H1 (cell line): Measurements from ENCODE around the gene CLEC16A. TPM values are rescaled to one million over a fixed set of nuclear protein-coding genes. Genes with fewer than 3 reads are reported as not detected.
A peak's percentile ranks its signal among the peaks of the same experiment; 100 is the strongest.

Experiments
- CTCF ChIA-PET: fragments of 300-600 bp; sonication (Branson Sonifier 250); formaldehyde crosslinking; loops from one replicate; lab custom pipeline; 2021; ENCODE audit not compliant: partially characterized antibody; lab: Charles Lee
- POLR2A ChIA-PET: fragments of 300-600 bp; sonication (Branson Sonifier 250); formaldehyde crosslinking; loops from one replicate; lab custom pipeline; 2021; ENCODE audit warnings: inconsistent platforms; ENCODE audit not compliant: partially characterized antibody; lab: Charles Lee
- DNase-seq, 2 experiments: peaks; one replicate each; pipeline versions ENCODE4 v3.0.0 to v3.0.0-alpha.2; 2010 to 2022; ENCODE audit warnings: low spot score in 2 of 2, low read depth in 1 of 2, mixed read lengths in 1 of 2
- FAIRE-seq: peaks from 2 replicates; lab custom pipeline; 2011; peaks lifted over from hg19 to GRCh38; lab: Jason Lieb, UNC
- H2AFZ ChIP-seq: 2 replicates; pipeline ENCODE4 v1.8.1; 2012; ENCODE audit warnings: low read length, inconsistent platforms
- H2AK5ac ChIP-seq: 2 replicates; pipeline ENCODE4 v1.6.1; 2013; ENCODE audit warnings: low read depth, low read length
- H2BK120ac ChIP-seq: replicated peaks from 2 replicates; pipeline ENCODE3; 2013; ENCODE audit warnings: low read depth, low read length, inconsistent platforms
- H2BK12ac ChIP-seq: 2 replicates; pipeline ENCODE4 v1.6.1; 2013; ENCODE audit warnings: low read depth, low read length
- H2BK15ac ChIP-seq: 2 replicates; pipeline ENCODE4 v1.6.1; 2013; ENCODE audit warnings: low read length
- H2BK20ac ChIP-seq: 2 replicates; pipeline ENCODE4 v1.6.1; 2013; ENCODE audit warnings: low read length
- H2BK5ac ChIP-seq: 2 replicates; pipeline ENCODE4 v1.6.1; 2013; ENCODE audit warnings: low read depth, low read length
- H3K14ac ChIP-seq: 2 replicates; pipeline ENCODE4 v1.6.1; 2013; ENCODE audit warnings: inconsistent platforms; ENCODE audit not compliant: insufficient read length
- H3K18ac ChIP-seq: 2 replicates; pipeline ENCODE4 v1.6.1; 2013; ENCODE audit warnings: low read length; ENCODE audit errors: extremely low read depth
- H3K23ac ChIP-seq: 2 replicates; pipeline ENCODE4 v1.6.1; 2013; ENCODE audit warnings: inconsistent platforms; ENCODE audit not compliant: insufficient read length
- H3K23me2 ChIP-seq: 2 replicates; pipeline ENCODE4 v1.6.1; 2013; ENCODE audit warnings: low read depth, low read length
- H3K27ac ChIP-seq: 2 replicates; pipeline ENCODE4 v1.6.1; 2011; ENCODE audit warnings: low read depth, low read length, inconsistent platforms
- H3K27me3 ChIP-seq, 4 experiments: replicated peaks in 1 of 4; 1 replicate in 1 of 4; 2 replicates in 3 of 4; pipeline versions ENCODE4 v1.6.1 to v1.8.1; 2011 to 2013; ENCODE audit warnings: low read length in 3 of 4, mild to moderate bottlenecking in 3 of 4, inconsistent platforms in 2 of 4, mixed read lengths in 2 of 4, moderate library complexity in 1 of 4; ENCODE audit not compliant: control insufficient read depth in 3 of 4, insufficient read depth in 3 of 4; ENCODE audit errors: extremely low read depth in 1 of 4
- H3K36me3 ChIP-seq, 4 experiments: 2 replicates each; pipeline versions ENCODE4 v1.6.1 to v1.8.1; 2011 to 2013; ENCODE audit warnings: mild to moderate bottlenecking in 4 of 4, low read length in 3 of 4, moderate library complexity in 2 of 4, control low read depth in 1 of 4, inconsistent platforms in 1 of 4; ENCODE audit not compliant: insufficient read depth in 4 of 4, control insufficient read depth in 2 of 4
- H3K4ac ChIP-seq: replicated peaks from 2 replicates; pipeline ENCODE3; 2013; ENCODE audit warnings: low read length, low read depth, mixed read lengths, inconsistent platforms; ENCODE audit not compliant: insufficient read length
- H3K4me1 ChIP-seq, 4 experiments: replicated peaks in 1 of 4; 1 replicate in 1 of 4; 2 replicates in 3 of 4; pipeline versions ENCODE4 v1.6.1 to v1.8.1; 2011 to 2013; ENCODE audit warnings: low read length in 3 of 4, inconsistent platforms in 2 of 4, mixed read lengths in 1 of 4; ENCODE audit not compliant: insufficient read depth in 4 of 4, control insufficient read depth in 3 of 4
- H3K4me2 ChIP-seq, 2 experiments: 2 replicates each; pipeline versions ENCODE4 v1.6.1 to v1.8.1; 2011 to 2013; ENCODE audit warnings: low read depth in 2 of 2, low read length in 2 of 2, control low read depth in 1 of 2, inconsistent platforms in 1 of 2, mild to moderate bottlenecking in 1 of 2; ENCODE audit not compliant: insufficient read depth in 1 of 2
- H3K4me3 ChIP-seq, 4 experiments: fragments of 200-600, 300-600 bp in 1 of 4; sonication (generic), shearing (Covaris generic), sonication (Bioruptor Twin) in 1 of 4; 2 replicates each; pipeline versions ENCODE4 v1.5.1 to v1.8.1; 2011 to 2016; ENCODE audit warnings: low read length in 4 of 4, low read depth in 3 of 4, control low read depth in 2 of 4, inconsistent platforms in 2 of 4, mild to moderate bottlenecking in 2 of 4, mixed read lengths in 1 of 4, moderate library complexity in 1 of 4; ENCODE audit not compliant: insufficient read depth in 2 of 4; ENCODE audit errors: extremely low read depth in 1 of 4
- H3K56ac ChIP-seq: replicated peaks from 2 replicates; pipeline ENCODE3; 2013; ENCODE audit warnings: low read depth, mild to moderate bottlenecking, mixed read lengths, low read length, inconsistent platforms; ENCODE audit not compliant: insufficient read length
- H3K79me1 ChIP-seq: 2 replicates; pipeline ENCODE4 v1.6.1; 2013; ENCODE audit warnings: low read depth, low read length, control low read depth
- H3K79me2 ChIP-seq, 2 experiments: 2 replicates each; pipeline versions ENCODE4 v1.6.1 to v1.8.1; 2012 to 2013; ENCODE audit warnings: low read length in 2 of 2, mild to moderate bottlenecking in 2 of 2, inconsistent platforms in 1 of 2; ENCODE audit not compliant: insufficient read depth in 2 of 2, control insufficient read depth in 1 of 2
- H3K9ac ChIP-seq, 4 experiments: replicated peaks in 1 of 4; 1 replicate in 1 of 4; 2 replicates in 3 of 4; pipeline versions ENCODE4 v1.6.1 to v1.8.1; 2011 to 2013; ENCODE audit warnings: low read depth in 3 of 4, low read length in 3 of 4, control low read depth in 2 of 4, mild to moderate bottlenecking in 2 of 4, moderate library complexity in 2 of 4, inconsistent platforms in 1 of 4; ENCODE audit errors: extremely low read depth in 1 of 4
- H3K9me3 ChIP-seq, 2 experiments: 2 replicates each; pipeline versions ENCODE4 v1.6.1 to v1.8.1; 2012 to 2013; ENCODE audit warnings: mild to moderate bottlenecking in 2 of 2, moderate library complexity in 2 of 2, control low read depth in 1 of 2, inconsistent platforms in 1 of 2, low read depth in 1 of 2, low read length in 1 of 2, mixed read lengths in 1 of 2; ENCODE audit not compliant: insufficient read depth in 2 of 2
- H4K20me1 ChIP-seq, 2 experiments: replicated peaks in 1 of 2; 2 replicates each; pipeline versions ENCODE3 to v1.8.1; 2011 to 2013; ENCODE audit warnings: inconsistent platforms in 2 of 2, low read length in 2 of 2, mild to moderate bottlenecking in 1 of 2; ENCODE audit not compliant: insufficient read depth in 2 of 2, control insufficient read depth in 1 of 2
- H4K5ac ChIP-seq: 2 replicates; pipeline ENCODE4 v1.6.1; 2013; ENCODE audit warnings: low read length, low read depth, mixed read lengths, inconsistent platforms; ENCODE audit not compliant: insufficient read length
- H4K8ac ChIP-seq: 2 replicates; pipeline ENCODE4 v1.8.0; 2013; ENCODE audit warnings: mild to moderate bottlenecking, moderate library complexity, low read length, inconsistent platforms; ENCODE audit not compliant: insufficient read depth; ENCODE audit errors: extremely low read depth
- H4K91ac ChIP-seq: replicated peaks from 2 replicates; pipeline ENCODE3; 2013; ENCODE audit warnings: low read length, mixed read lengths, inconsistent platforms; ENCODE audit not compliant: insufficient read length
- BACH1 ChIP-seq: IDR thresholded peaks from 2 replicates; pipeline ENCODE4 v1.6.1; 2012; ENCODE audit warnings: low read length, improper control_type of control experiment
- CEBPB ChIP-seq: IDR thresholded peaks from 2 replicates; pipeline ENCODE4 v1.6.1; 2012; ENCODE audit warnings: low read depth, low read length
- CTCF ChIP-seq, 3 experiments: IDR thresholded peaks; 1 replicate in 2 of 3; 2 replicates in 1 of 3; pipeline versions ENCODE4 v1.5.1 to v1.6.1; 2011; ENCODE audit warnings: low read length in 3 of 3, mild to moderate bottlenecking in 3 of 3, inconsistent platforms in 2 of 3, low read depth in 1 of 3, moderate library complexity in 1 of 3; ENCODE audit not compliant: insufficient read depth in 1 of 3; ENCODE audit errors: control extremely low read depth in 1 of 3
- GABPA ChIP-seq: IDR thresholded peaks from 2 replicates; pipeline ENCODE4 v1.6.1; 2011; ENCODE audit warnings: mild to moderate bottlenecking, low read length, moderate library complexity, borderline replicate concordance; ENCODE audit not compliant: insufficient read depth
- RAD21 ChIP-seq, 2 experiments: IDR thresholded peaks in 1 of 2; conservative IDR thresholded peaks in 1 of 2; 2 replicates each; pipeline ENCODE4 v1.6.1; 2011; ENCODE audit warnings: low read depth in 2 of 2, low read length in 2 of 2, improper control_type of control experiment in 1 of 2, inconsistent platforms in 1 of 2, mild to moderate bottlenecking in 1 of 2, moderate library complexity in 1 of 2
- SIN3A ChIP-seq, 2 experiments: IDR thresholded peaks in 1 of 2; conservative IDR thresholded peaks in 1 of 2; 2 replicates each; pipeline ENCODE4 v1.6.1; 2011 to 2012; ENCODE audit warnings: low read length in 2 of 2, improper control_type of control experiment in 1 of 2, low read depth in 1 of 2, mild to moderate bottlenecking in 1 of 2
- SRF ChIP-seq: IDR thresholded peaks from 2 replicates; pipeline ENCODE4 v1.6.1; 2011; ENCODE audit warnings: mild to moderate bottlenecking, low read depth, low read length, moderate library complexity
- YY1 ChIP-seq: IDR thresholded peaks from 2 replicates; pipeline ENCODE4 v1.6.1; 2011; ENCODE audit warnings: low read depth, mild to moderate bottlenecking, low read length
- WGBS, 2 experiments: shearing (Covaris generic) in 1 of 2; methylation state at CpG; one replicate each; pipeline versions ENCODE4 v1.1.6 to v1.1.7; 2013 to 2015; ENCODE audit warnings: low lambda C conversion rate in 2 of 2, mixed read lengths in 2 of 2, inconsistent platforms in 1 of 2, low coverage in 1 of 2, missing lambda C conversion rate in 1 of 2; ENCODE audit not compliant: insufficient replicate concordance in 2 of 2, insufficient coverage in 1 of 2, insufficient read length in 1 of 2; ENCODE audit errors: extremely low coverage in 1 of 2, missing lambda C conversion rate in 1 of 2; 5-methylcytosine and 5-hydroxymethylcytosine counted together
- polyA plus RNA-seq, 7 experiments: library from polyadenylated mRNA; depleted of rRNA in 3 of 7; stranded (reverse) in 5 of 7; unstranded in 2 of 7; fragments of >200 nt in 5 of 7; fragments of 200-250 nt in 2 of 7; gene quantifications; 1 replicate in 5 of 7; 2 replicates in 1 of 7; 4 replicates in 1 of 7; pipeline versions ENCODE4 v1.2.1 to v1.2.3, GENCODE V29; 2011 to 2013; ENCODE audit warnings: missing spikeins in 2 of 7, mixed read lengths in 2 of 7
- total RNA-seq: library from RNA; stranded (reverse); fragmentation: NEBNext Ultra II Directional; extraction: Animal tissue kit (Norgen Biotek cat#: 25700); gene quantifications from 2 replicates; pipeline ENCODE4 v1.2.1, GENCODE V29; 2021

CLEC16A gene
- total and polyA plus RNA-seq, 2 of the 8 experiments (the other 6 are each of a cell fraction or from before 2014, with no cell fraction given): 7.6 to 19.3 TPM

- Histone ChIP-seq H3K36me3 (no peaks in the 10 kb centered on the region), H3K27me3 (peaks cover 0 to 3% (median 0%) of the 10 kb centered on the region in 4 experiments; a peak in 1 of 7 replicates), H3K9ac (no peak overlapping the region; a peak in 1 of 7 replicates), H4K5ac (no peak overlapping the region), H2BK12ac (no peak overlapping the region), H3K79me2 (no peaks in the 10 kb centered on the region), H3K27ac (no peak overlapping the region), H3K4me1 (peaks cover 0 to 8% (median 0%) of the 10 kb centered on the region in 4 experiments; a peak in 2 of 7 replicates), H3K56ac (no peak overlapping the region), H2BK5ac (no peak overlapping the region), H2BK20ac (no peak overlapping the region), H3K23me2 (no peaks in the 10 kb centered on the region), H2BK15ac (no peak overlapping the region; the same call in 1 of the 2 replicates), H3K4me3 (0 out of 8 replicates have a peak overlapping the region, but pooled peaks of 1 of the 4 experiments have one; percentile 0), H3K23ac (no peak overlapping the region), H2AK5ac (no peak overlapping the region), H4K20me1 (peaks cover 0 to 3% of the 10 kb centered on the region in 2 experiments), H4K8ac (peak overlapping the region; percentile 65; the same call in 1 of the 2 replicates), H2AFZ (peak overlapping the region; percentile 84), H3K4ac (no peak overlapping the region), H3K79me1 (no peaks in the 10 kb centered on the region), H3K9me3 (no peaks in the 10 kb centered on the region), H3K14ac (no peak overlapping the region), H3K18ac (no peak overlapping the region), H2BK120ac (no peak overlapping the region), H3K4me2 (no peak overlapping the region), H4K91ac (no peak overlapping the region)
- WGBS, 2 experiments: 60% methylated on average over 21 of the region's 21 CpGs; no CpG with 5 or more reads in 1 of the 2 experiments
- DNase-seq: peak; percentile 91 to 97
- POLR2A ChIA-PET: interaction anchor here (0.8 to 1.0 kb wide), 2 partner anchors 9 to 174 kb away, joined by 3 to 4 read pairs; no protein-coding TSS in a partner anchor
- FAIRE-seq: peak; percentile 85
- CTCF ChIA-PET: interaction anchor here (0.6 to 8.1 kb wide), 41 partner anchors 8 to 719 kb away, joined by 3 to 82 read pairs (median 4); partner anchors contain the start of genes CIITA and EMP2
- TF ChIP-seq BACH1: 0 out of 2 replicates have a peak, but pooled peaks have one; percentile 16
- peak; percentile 96 for TF ChIP-seq RAD21 (IDR thresholded peaks at IDR 0.05 in 1 of 2, conservative IDR thresholded peaks at IDR 0.05 in 1 of 2; ENCODE audit: low read depth in 2 of 2, low read length in 2 of 2)
- TF ChIP-seq SRF: no peak
- peak; percentile 28; the same call in 1 of the 2 replicates for TF ChIP-seq YY1
- TF ChIP-seq CTCF (IDR thresholded peaks at IDR 0.05; ENCODE audit: control extremely low read depth in 1 of 3, insufficient read depth in 1 of 3, low read depth in 1 of 3, low read length in 3 of 3): peak; percentile 85 to 100 (median 96)
- TF ChIP-seq SIN3A (conservative IDR thresholded peaks at IDR 0.05 in 1 of 2, IDR thresholded peaks at IDR 0.05 in 1 of 2; ENCODE audit: low read depth in 1 of 2, low read length in 2 of 2): peak in 1 of 2 experiments; percentile 46; a peak in 1 of 4 replicates
- TF ChIP-seq GABPA: peak; percentile 39; the same call in 1 of the 2 replicates
- no peak for TF ChIP-seq CEBPB
Measured at GRCh38 chr16:10918294-10919002, 25.9 kb upstream of the CLEC16A start.
